Mammary epithelial cell (primary cell): ENCODE data around the gene ATP6V0B.

Experiments
- CTCF ChIP-seq, 2 donors: IDR thresholded peaks in 1 of 2; conservative IDR thresholded peaks in 1 of 2; 2 replicates each; pipeline ENCODE4 v1.5.1; 2011 to 2012; ENCODE audit warnings: inconsistent platforms in 2 of 2, low read length in 2 of 2, mild to moderate bottlenecking in 2 of 2, control low read depth in 1 of 2, low read depth in 1 of 2; ENCODE audit not compliant: insufficient read depth in 1 of 2; ENCODE audit errors: extremely low read depth in 1 of 2
- EZH2 ChIP-seq: IDR thresholded peaks from 2 replicates; pipeline ENCODE4 v1.6.1; 2012; ENCODE audit warnings: low read length, inconsistent platforms, borderline replicate concordance

GRCh38 chr1:44008259-44008658 is 33.5 kb downstream of the ATP6V0B start:
- TF ChIP-seq CTCF (conservative IDR thresholded peaks at IDR 0.05 in 1 of 2, IDR thresholded peaks at IDR 0.05 in 1 of 2; ENCODE audit: extremely low read depth in 1 of 2, insufficient read depth in 1 of 2, low read depth in 1 of 2, low read length in 2 of 2), result no peak
- TF ChIP-seq EZH2, result no peak
